GM12874 (cell line): ENCODE results near the gene AHNAK2.

Experiments
- TF ChIP-seq, protein P1 (sequence below): IDR thresholded peaks from 2 replicates; pipeline ENCODE4 v1.5.1; 2011; ENCODE audit warnings: low read depth, mild to moderate bottlenecking, control low read depth, low read length, moderate library complexity; ENCODE audit not compliant: insufficient read depth

Gene AHNAK2

DNA sequence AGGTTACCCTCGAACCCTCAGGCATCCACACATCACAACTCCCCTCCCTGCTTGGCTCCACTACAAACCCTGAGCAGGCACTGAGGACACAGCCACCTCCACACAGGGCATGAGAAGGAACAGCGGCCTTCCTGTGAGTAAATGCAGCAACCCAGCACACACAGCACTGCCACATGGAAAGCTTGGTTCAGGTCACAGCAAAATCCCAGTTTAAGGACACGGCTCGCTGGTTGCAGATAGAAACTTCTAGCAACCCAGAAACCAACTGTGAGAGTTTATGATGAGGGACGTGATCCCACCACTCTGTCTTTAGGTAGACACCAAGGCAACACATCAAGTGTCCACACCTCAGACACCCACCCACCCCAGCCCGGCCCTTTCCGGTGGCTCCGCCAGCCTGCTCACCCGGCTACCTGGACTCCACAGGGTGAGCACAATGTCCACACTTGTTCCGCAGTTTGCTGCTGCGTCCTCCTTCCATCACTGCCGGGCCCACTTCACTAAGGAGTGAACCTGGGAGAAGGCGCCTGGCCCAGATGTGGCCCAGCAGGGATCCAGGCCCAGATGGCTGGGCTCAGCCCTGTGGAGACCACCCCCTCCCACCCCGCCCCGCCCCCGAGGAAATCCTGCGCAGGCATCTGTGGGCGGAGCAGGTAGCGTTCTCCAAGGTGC is 29.6 kb upstream of the AHNAK2 start:
- TF ChIP-seq, protein P1, sequence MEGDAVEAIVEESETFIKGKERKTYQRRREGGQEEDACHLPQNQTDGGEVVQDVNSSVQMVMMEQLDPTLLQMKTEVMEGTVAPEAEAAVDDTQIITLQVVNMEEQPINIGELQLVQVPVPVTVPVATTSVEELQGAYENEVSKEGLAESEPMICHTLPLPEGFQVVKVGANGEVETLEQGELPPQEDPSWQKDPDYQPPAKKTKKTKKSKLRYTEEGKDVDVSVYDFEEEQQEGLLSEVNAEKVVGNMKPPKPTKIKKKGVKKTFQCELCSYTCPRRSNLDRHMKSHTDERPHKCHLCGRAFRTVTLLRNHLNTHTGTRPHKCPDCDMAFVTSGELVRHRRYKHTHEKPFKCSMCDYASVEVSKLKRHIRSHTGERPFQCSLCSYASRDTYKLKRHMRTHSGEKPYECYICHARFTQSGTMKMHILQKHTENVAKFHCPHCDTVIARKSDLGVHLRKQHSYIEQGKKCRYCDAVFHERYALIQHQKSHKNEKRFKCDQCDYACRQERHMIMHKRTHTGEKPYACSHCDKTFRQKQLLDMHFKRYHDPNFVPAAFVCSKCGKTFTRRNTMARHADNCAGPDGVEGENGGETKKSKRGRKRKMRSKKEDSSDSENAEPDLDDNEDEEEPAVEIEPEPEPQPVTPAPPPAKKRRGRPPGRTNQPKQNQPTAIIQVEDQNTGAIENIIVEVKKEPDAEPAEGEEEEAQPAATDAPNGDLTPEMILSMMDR: no peak

DNA sequence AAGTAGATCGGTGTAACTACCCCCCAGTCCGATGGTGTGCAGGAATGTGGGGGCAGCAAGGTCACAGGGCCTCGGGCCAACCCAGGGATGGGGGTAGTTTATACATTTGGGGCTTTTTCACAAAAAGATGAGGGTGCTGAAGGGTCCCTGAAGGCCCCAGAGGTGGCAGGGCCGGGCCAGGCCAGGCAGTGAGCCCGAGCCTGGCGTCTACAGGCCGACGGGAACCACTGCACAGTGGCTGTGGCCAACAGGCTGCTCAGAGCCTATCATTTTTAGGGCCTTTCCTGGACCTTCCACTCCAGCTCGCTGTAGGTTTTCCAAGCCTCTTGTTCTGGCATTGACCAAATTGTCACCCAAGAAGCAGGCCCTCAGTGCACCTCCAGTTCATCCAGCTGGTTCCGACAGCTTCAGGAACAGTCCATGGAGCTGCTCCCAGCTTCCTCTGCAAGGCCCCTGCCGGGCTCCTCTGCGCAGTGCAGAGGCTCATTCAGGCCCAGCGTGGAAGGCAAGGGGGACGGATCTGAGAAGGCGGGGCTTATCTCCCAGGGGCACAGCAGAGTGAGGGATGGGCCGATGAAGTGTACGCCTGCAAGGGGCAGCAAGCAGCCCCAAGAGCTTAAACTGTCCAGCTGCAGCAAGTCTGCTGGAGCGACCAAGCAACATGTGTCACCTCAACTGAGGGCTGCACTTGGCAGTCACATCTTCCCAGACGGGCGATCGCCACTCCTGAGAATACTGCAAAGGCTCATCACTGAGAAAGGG is 28.8 kb upstream of the AHNAK2 start:
- TF ChIP-seq, protein P1: no peak

DNA sequence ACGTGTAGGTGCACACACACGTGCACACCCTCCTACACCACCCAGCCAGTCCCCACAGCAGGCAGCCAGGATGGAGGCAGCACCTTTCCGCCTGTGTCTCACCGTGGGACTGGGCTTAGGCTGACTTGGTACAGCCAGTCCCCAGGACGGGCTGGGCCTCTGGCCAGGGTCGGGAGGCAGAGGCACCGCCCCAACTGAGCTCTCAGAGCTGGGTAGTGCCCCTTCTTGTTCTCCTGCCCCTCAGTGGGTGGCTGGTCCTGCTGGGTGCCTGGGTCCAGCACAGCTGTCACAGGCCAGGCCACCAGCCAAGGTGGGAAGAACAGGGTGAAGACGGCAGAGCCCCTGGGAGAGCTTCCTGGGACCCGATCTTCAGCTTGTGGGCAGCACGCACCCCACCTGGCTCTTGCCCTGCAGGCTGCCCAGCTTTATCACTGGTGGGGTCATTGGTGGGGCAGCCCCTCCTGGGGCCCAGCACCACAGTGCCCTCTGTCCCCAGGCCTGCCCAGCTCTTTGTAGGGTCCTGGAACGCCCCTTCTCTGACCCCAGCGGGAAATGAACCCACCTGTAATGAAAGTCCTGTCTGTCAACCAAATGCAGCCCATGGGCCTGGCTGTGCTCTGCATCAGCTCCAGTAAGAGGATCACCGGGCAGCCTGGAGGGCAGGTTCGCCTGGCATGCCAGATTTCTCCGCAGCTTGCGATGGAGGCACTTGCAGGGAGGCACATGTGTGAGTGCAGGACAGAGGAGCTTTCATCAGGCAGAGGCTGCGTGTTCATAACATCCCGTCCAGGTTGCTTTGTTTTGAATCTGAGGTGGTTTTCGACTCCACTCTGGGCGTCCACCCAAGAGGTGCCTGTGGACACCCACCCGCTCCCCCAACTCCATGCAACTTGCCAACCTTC is 28.0 kb upstream of the AHNAK2 start:
- TF ChIP-seq, protein P1: no peak

DNA sequence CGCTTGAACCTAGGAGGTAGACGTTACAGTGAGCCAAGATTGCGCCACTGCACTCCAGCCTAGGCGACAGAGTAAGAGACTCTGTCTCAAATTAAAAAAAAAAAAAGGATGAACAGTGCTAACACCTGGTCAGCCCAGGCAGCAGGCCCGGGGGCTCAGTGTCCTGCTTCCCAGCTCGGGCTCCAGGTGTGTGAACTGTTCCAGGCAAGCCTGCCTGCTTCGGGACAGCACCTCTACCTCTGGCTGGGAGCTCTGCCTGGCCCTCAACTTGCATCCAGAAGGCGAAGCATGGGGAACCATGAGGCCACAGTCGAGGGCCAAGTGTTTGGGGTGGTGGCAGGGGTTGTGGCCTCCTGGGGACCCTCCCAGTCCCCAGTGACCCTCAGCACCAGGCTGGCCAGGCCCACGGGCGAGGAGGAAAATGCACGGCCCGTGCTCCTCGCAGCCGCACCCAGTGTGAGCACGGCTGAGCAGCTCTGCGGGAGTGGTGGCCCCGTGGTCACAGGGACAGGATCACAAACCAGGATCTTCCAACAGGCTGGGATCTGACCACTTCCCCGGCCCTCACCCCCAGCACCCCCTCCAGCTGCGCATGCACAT is 27.3 kb upstream of the AHNAK2 start:
- TF ChIP-seq, protein P1: no peak

DNA sequence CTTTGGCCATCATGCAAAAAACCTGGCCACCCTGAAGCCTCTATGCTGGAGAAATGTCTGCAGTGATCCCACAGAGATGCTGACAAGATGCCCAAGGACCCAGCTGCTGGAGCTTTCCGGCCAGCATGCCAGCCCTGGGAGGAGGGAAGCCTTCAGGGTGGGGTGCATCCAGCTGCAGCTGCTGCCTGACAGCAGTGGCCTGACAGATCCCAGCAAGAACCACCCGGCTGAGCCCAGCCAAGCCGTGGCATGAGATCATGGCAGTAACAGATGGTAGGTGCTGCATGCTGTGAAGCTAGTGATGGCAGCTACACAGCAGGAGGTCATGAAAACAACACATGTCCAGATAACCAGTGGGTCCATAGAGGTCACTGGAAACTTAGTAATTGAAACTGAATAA is 21.2 kb upstream of the AHNAK2 start:
- TF ChIP-seq, protein P1: no peak

DNA sequence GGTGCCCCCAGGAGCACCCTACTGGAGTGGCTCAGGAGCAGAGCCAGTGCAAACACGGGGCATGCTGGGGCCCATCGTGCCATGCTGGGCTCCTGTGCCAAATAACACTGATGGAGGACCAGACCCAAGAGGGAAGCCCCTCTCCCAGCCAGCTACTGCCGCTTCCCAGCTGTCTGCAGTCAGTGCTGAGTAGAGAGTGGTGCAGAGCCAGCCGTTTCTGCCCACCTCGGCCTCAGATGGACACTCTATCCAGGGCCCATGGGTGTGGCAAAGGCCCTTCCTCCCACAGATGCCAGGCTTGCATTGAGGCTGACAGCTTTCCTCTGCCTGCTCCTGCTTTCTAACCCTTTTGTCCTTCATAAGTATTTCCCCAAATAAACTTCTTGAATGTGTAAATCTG is 20.6 kb upstream of the AHNAK2 start:
- TF ChIP-seq, protein P1: no peak
